Stimulated activated CD8-positive, alpha-beta memory T cell treated with anti-CD3 and anti-CD28 coated beads, Interleukin-2, amount 100 ng/mL, for 1 hour (primary cell): Measurements from ENCODE around the gene CCDC9B.

Source experiments
- DNase-seq, 2 donors: peaks; one replicate each; pipeline ENCODE4 v3.0.0-alpha.2; 2020; ENCODE audit warnings: low read depth in 2 of 2

CCDC9B gene

DNA sequence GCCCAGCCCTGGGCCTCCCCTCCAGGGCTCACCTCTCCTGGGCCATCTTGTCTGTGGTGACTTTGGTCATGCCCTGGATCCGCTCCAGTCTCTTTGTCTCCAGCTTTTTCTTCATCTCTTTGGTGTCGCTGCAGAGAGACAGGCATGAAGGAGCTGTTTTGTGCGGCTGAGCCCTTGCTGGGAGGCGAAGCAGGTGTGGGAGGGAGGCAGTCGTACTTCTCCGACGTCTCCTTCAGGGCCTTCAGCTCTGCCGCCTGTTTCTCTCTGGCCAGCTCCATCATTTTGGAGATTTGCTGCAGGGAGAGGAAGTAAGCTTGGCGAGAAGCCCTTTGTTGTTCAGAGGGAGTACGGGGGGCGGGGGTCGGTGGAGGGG lies 50.2 kb downstream of the CCDC9B start:
- DNase-seq, result no peak

DNA sequence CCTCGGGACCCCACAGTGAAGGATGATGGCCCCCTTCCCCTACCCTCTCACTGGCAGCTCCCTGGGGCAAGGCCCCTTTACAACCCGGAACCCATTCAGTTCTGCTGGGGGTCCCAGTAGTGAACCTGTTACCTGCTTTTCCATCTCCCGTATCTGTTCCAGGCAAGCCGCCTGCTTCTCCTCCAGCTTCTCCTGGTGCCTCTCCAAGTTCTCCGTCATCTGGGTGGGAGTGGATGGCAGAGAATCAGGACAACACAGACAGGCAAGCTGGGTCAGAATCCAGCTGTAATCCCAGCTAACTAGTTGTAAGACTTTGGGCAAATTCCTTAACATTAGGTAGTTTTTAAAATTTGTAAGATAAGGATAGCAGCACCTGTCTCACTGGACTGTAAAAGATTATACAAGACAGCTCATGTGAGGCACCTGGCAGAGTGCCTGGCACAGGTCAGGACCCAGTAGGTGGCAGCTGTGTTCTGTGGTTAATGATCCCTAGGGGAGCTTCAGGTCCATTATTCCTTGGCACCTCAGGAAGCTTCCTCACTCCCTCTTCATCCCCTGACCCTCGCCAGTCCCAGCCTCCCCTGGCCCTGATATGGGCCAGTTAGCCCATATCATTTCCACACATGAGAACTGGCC lies 51.5 kb downstream of the CCDC9B start:
- no peak for DNase-seq

DNA sequence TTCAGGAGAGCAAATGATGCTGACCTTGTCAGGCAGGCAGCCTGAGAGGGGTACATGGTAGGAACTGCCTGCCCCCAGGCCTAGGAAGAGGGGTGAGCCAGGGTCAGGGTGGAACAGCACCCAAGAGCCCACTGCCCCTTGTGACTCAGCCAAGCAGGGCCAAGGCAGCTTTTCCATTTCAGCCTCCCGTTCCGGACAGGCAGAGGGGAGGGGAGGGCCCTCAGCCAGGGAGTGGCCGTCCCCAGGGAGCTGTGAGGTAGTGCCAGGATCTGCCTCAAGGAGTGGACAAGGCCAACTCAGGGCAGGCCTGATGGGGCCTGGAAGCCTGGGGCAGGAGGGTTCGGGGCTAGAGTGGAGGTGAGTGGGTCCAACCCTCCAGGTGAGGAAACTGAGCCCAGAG lies 52.8 kb downstream of the CCDC9B start:
- DNase-seq, result no peak

DNA sequence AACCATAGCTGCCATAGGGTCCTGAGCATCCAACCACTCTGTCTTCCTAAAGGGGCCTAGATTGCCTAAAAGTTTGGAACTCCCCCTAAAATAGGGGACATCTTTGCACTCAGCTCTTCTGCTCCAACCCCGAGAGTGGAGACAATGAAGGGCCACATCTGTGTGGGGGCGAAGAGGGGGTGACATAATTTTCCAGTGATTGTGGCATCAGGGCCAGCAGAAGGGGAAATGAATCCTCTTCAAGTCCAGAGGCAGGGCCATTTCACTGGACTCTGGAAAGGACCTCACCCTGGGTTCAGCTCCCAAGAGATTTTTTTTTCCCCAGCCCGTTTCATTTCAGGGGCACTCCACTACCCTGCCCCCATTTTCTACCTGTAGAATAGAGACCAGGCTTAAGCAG lies 53.2 kb downstream of the CCDC9B start:
- no peak for DNase-seq

DNA sequence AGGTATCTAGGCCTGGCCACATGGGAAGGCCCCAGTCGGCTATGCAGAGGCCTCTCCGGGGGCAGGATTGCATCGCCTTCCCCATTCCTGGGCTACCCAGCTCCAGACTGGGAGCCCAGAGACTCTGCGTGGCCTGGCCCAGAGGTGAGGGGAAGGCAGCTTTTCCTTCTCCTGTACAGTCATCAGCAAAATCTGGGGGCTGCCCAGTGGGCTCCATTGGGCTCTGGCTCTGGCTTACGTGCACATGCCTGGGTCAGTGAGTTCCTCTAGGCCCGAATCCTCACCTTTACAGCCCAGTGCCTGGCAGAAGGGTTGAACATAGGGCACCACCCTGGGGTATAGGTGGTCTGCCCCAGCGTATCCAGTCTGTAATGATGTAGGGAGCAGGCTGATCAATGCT lies 53.9 kb downstream of the CCDC9B start:
- DNase-seq, result no peak

DNA sequence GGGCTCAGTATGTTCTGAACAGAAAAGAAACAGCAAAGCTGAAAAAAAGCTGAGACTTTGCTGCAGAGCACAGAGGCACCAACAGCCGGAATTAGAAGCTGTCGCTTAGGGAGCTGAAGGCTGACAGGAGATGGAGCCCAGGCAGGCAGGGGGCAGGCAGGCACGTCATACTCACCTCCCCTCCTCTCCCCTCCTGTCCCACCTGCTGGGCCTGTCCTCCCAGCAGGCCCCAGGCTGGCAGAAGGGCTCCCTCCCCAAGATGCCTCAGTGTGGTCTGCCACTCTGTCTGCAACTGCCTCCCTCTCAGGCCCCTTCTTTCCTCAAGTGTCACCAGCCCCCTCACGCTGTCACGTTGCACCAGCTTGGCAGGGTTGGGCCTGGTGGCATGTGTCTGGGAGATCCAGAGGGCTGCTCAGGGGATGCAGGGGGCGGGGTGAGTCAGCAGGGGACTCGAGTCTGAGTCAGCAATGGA lies 54.6 kb downstream of the CCDC9B start:
- no peak for DNase-seq

DNA sequence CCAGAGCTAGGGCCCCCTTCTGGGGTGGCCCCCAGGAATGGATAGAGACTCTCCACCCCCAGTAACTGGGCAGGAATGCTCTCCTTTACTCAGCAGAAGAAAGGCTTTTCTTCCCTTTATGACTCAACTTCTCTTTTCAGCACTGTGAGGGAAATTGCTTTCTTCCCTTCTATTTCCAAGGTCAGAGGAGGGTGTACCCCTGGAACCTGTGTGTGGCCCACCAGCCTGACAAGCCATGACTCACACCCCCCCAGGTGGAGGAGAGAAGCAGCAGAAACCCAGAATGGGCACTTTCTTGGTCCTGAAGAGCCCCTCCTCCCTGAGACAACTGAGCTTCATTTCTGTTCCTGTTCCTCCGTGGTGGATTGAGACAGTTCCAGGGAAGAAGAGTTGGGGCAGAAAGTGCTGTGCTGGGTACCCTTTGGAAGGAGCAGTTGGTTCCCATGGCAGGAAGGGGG lies 55.2 kb downstream of the CCDC9B start:
- DNase-seq, result no peak

DNA sequence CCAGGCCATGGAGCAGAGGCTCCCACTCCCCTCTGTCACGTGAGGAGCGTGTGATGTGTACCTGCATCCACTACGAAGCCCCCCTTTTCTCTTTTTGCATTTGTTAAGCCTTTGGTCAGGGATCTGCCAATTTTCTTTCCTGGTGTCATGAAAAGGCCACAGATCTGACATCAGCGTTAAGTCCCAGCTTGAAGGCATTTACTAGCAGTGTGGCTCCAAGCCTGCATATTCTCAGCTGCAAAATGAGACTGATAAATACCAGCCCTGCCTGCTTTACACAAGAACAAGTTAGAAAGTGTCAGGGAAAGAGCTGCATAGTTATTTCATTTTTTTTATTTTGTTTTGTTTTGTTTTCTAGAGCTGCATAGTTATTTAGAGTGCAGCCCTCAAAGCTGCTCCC lies 55.6 kb downstream of the CCDC9B start:
- no peak for DNase-seq

DNA sequence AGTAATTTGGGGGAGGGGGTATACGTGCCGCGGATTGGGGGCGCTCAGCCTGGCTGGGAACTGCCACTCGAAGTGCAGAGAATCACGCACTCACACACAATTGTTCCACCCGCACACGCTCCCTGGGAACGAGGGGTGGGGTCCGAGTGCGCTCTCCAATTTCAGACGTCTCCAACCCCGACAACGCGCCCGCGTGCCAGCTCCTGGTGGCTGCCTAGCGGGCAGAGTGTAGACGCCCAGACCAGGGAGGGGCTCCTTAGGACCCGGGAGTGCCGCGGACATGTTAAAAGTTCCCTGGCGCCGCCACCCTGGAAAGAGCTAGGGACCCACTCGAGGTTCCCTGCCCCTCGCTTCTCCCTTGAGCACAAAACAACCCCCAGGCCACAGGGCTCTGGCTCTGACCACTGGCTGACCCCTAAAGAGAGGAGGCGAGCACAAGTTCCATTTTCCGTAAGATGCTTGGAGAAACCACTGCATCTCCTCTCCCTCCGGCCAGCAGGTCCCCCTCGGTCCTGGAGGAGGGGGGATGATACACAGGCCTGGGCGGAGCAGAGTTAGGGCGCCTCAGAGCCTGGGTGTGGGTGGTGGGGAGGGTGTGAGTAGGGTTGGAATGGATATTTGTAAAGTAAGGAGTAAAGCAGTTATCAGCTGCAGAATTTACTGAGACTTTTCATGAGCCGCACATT lies 57.0 kb downstream of the CCDC9B start:
- DNase-seq, result no peak

DNA sequence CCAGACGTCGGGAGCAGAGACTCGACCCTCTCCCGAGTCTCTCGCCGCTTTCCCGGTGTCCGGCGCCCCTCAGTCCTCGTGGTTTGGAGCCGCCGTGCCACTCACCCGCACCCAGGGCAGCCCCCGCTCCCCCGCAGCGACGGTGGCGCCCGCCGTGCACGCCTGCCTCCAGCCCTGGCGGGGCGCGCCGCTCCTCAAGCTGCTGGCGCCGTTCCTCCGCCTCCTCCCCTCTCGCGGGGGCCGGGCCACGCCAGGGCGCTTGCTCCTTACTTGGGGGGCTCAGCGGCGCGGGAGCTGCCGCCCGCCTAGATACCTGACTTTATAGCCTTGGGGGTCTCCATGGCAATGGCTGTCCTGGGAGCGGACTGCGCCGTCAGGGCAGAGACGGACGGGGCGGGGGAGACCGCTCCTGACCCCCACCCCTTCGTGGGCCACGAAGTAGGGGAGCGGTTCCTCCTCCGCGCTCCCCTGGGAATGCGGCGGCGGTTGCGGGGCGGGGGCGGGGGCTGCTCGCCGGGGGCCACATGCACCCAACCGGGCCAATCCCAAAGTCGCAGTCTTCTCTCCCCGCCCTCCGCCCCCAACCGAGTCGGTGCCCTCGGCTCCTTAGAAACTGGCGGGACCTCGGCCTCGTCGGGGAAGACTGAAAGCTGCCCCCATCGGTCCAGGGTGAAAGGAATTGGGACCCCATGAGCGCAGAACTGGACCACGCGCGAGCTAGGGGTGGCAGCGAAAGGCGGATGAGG lies 57.7 kb downstream of the CCDC9B start, which contains the start of gene ANKRD63:
Gene ANKRD63, minus strand, starts transcription at position 196 of the 746 bp plus-strand sequence. CDS start 478 bp downstream, outside the sequence.
- no peak for DNase-seq

DNA sequence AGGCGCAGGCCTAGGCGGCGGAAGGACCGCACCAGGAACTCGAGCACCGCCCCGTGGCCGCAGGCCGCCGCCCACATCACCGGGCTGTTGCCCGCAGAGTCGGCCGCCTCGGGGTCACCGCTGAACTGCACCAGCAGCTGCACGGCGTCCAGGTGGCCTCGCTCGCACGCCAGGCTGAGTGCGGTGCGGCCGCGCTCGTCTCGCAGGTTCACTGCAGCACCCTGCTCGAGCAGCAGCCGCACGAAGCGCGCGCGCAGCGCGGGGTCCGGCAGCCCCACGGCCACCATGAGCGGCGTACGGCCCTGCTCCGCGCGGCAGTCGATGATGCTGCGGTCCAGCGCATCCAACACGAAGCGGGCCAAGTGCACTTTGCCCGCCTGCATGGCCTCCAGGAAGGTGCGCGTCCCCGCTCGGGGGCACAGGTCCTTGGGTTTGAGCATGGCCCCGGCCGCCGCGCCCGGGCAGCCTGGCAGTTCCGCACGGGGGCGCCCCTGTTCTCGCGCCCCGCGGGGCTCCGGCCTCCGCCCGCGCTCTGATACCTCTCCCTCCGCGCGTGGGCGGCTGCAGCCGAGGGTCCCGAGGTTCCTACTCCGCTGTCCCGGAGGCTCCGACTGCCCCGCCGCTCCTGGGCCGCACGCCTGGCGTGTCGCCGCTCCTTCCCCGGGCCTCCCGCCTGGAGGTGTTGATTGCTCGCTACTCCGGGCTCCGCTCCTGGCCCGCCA lies 58.4 kb downstream of the CCDC9B start:
- peak in 1 of 2 donors; percentile 18 for DNase-seq

DNA sequence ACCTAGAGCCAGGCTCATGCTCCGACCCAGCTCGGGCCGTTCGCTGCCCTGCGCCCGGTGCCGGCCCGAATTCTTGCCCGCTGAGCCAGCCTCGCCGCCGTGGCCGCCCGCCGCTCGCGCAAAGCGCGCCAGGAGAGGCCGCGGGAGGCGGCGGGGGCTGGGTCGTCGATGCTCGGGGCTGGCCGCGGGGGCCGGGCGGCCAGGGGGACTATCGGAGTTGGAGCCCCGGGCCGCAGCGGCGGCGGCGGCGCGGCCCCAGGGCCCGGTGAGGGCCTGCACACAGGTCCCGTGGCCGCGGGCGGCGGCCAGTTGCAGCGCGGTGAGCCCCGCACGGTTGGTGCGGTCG lies 59.0 kb downstream of the CCDC9B start:
- no peak for DNase-seq
